OCI-LY3 (cell line): ENCODE measurements around the gene KLF15.

ENCODE experiments used
- H2AFZ ChIP-seq: fragments of 200-600, 300-600 bp; shearing (Covaris generic); 2 replicates; pipeline ENCODE4 v1.6.0; 2014; ENCODE audit warnings: antibody characterized with exemption, low read depth, low read length
- H3K27ac ChIP-seq: fragments of 200-600, 300-600 bp; sonication (generic); 2 replicates; pipeline ENCODE4 v1.5.1; 2014; ENCODE audit warnings: mild to moderate bottlenecking, low read length, moderate library complexity, mixed read lengths
- H3K27me3 ChIP-seq: fragments of 200-600, 300-600 bp; sonication (generic); 2 replicates; pipeline ENCODE4 v1.6.1; 2014; ENCODE audit warnings: low read depth, low read length, mixed read lengths
- H3K36me3 ChIP-seq: fragments of 200-600, 300-600 bp; sonication (generic); replicated peaks from 2 replicates; pipeline ENCODE3; 2014; ENCODE audit warnings: low read depth, low read length, mixed read lengths
- H3K4me1 ChIP-seq: fragments of 300-600, 200-600 bp; sonication (generic); 2 replicates; pipeline ENCODE4 v1.6.1; 2014; ENCODE audit warnings: low read length, mixed read lengths
- H3K4me2 ChIP-seq: fragments of 200-600, 300-600 bp; sonication (generic); 2 replicates; pipeline ENCODE4 v1.6.1; 2014; ENCODE audit warnings: low read length, mixed read lengths
- H3K4me3 ChIP-seq: fragments of 300-600, 200-600 bp; sonication (generic); 2 replicates; pipeline ENCODE4 v1.5.1; 2014; ENCODE audit warnings: antibody characterized with exemption, mild to moderate bottlenecking, low read length, moderate library complexity
- H3K79me2 ChIP-seq: fragments of 300-600, 200-600 bp; shearing (Covaris generic); 2 replicates; pipeline ENCODE4 v1.6.1; 2014; ENCODE audit warnings: mild to moderate bottlenecking, low read length, mixed read lengths
- H3K9ac ChIP-seq: fragments of 300-600, 200-600 bp; shearing (Covaris generic); 2 replicates; pipeline ENCODE4 v1.6.0; 2014; ENCODE audit warnings: mild to moderate bottlenecking, low read length, moderate library complexity
- H3K9me3 ChIP-seq: fragments of 200-600, 300-600 bp; shearing (Covaris generic); 2 replicates; pipeline ENCODE4 v1.6.1; 2014; ENCODE audit warnings: low read length, mixed read lengths; ENCODE audit not compliant: insufficient read depth
- H4K20me1 ChIP-seq: fragments of 200-600, 300-600 bp; sonication (generic); 2 replicates; pipeline ENCODE4 v1.6.1; 2016; ENCODE audit warnings: low read length, mixed read lengths; ENCODE audit not compliant: insufficient read depth
- CTCF ChIP-seq: fragments of 200-600, 300-600 bp; sonication (generic); IDR thresholded peaks from 2 replicates; pipeline ENCODE4 v1.5.1; 2014; ENCODE audit warnings: antibody characterized with exemption, low read length, low read depth
- EZH2phosphoT487 ChIP-seq: fragments of 200-600 bp; shearing (Covaris generic); IDR thresholded peaks from 2 replicates; pipeline ENCODE4 v1.6.1; 2018; ENCODE audit warnings: antibody characterized with exemption, mixed run types, low read depth

Gene KLF15

GRCh38 chr3:126300001-126300760, 57.0 kb downstream of the KLF15 start:
- H3K36me3 ChIP-seq = no peaks in the 10 kb centered on the region
- no peaks in the 10 kb centered on the region for H3K4me1 ChIP-seq
- no peak overlapping the region for H3K27ac ChIP-seq
- no peaks in the 10 kb centered on the region for H4K20me1 ChIP-seq
- no peak overlapping the region for H3K9ac ChIP-seq
- no peak overlapping the region for H2AFZ ChIP-seq
- H3K4me3 ChIP-seq = no peak overlapping the region
- H3K79me2 ChIP-seq = no peaks in the 10 kb centered on the region
- peaks cover 3% of the 10 kb centered on the region; the same call in 1 of the 2 replicates for H3K27me3 ChIP-seq
- 0 out of 2 replicates have a peak, but pooled peaks cover 4% of the 10 kb centered on the region for H3K9me3 ChIP-seq
- TF ChIP-seq CTCF = no peak
- TF ChIP-seq EZH2phosphoT487 = no peak
- no peak overlapping the region for H3K4me2 ChIP-seq

GRCh38 chr3:126295407-126295939, 61.7 kb downstream of the KLF15 start:
- Histone ChIP-seq H3K79me2 (no peaks in the 10 kb centered on the region), H4K20me1 (no peaks in the 10 kb centered on the region), H3K4me3 (no peak overlapping the region), H3K4me1 (no peaks in the 10 kb centered on the region), H3K9me3 (no peaks in the 10 kb centered on the region), H3K4me2 (no peak overlapping the region), H2AFZ (no peak overlapping the region), H3K27ac (no peak overlapping the region), H3K36me3 (no peaks in the 10 kb centered on the region), H3K27me3 (no peaks in the 10 kb centered on the region), H3K9ac (no peak overlapping the region)
- no peak for TF ChIP-seq CTCF
- no peak for TF ChIP-seq EZH2phosphoT487

- no peak overlapping the region for H3K4me3 ChIP-seq
- no peak overlapping the region for H2AFZ ChIP-seq
- no peaks in the 10 kb centered on the region; the same call in 1 of the 2 replicates for H3K27me3 ChIP-seq
- no peak overlapping the region for H3K27ac ChIP-seq
- no peaks in the 10 kb centered on the region for H3K79me2 ChIP-seq
- H3K9me3 ChIP-seq = no peaks in the 10 kb centered on the region
- no peaks in the 10 kb centered on the region for H4K20me1 ChIP-seq
- no peak overlapping the region for H3K4me2 ChIP-seq
- H3K36me3 ChIP-seq = no peaks in the 10 kb centered on the region
- TF ChIP-seq CTCF = no peak
- TF ChIP-seq EZH2phosphoT487 = no peak
- H3K9ac ChIP-seq = no peak overlapping the region
- H3K4me1 ChIP-seq = no peaks in the 10 kb centered on the region
Observed at GRCh38 chr3:126294211-126294808, 62.9 kb downstream of the KLF15 start.

- no peaks in the 10 kb centered on the region for H3K4me1 ChIP-seq
- no peak overlapping the region for H3K4me3 ChIP-seq
- no peaks in the 10 kb centered on the region for H4K20me1 ChIP-seq
- TF ChIP-seq CTCF (no peak), EZH2phosphoT487 (no peak)
- H3K9me3 ChIP-seq = no peaks in the 10 kb centered on the region
- no peaks in the 10 kb centered on the region for H3K36me3 ChIP-seq
- H3K27me3 ChIP-seq = peaks cover 5% of the 10 kb centered on the region; the same call in 1 of the 2 replicates
- no peaks in the 10 kb centered on the region for H3K79me2 ChIP-seq
- no peak overlapping the region for H2AFZ ChIP-seq
- no peak overlapping the region for H3K9ac ChIP-seq
- H3K4me2 ChIP-seq = no peak overlapping the region
- H3K27ac ChIP-seq = no peak overlapping the region
Observed at GRCh38 chr3:126293370-126294082, 63.7 kb downstream of the KLF15 start.
